OCI-LY3 (cell line): ENCODE data around the gene NRP1.

Source experiments
- EZH2phosphoT487 ChIP-seq: fragments of 200-600 bp; shearing (Covaris generic); IDR thresholded peaks from 2 replicates; pipeline ENCODE4 v1.6.1; 2018; ENCODE audit warnings: antibody characterized with exemption, mixed run types, low read depth
- TF ChIP-seq, protein P1 (sequence below): fragments of 200-600, 300-600 bp; sonication (generic); IDR thresholded peaks from 2 replicates; pipeline ENCODE4 v1.5.1; 2014; ENCODE audit warnings: antibody characterized with exemption, low read length, low read depth

DNA sequence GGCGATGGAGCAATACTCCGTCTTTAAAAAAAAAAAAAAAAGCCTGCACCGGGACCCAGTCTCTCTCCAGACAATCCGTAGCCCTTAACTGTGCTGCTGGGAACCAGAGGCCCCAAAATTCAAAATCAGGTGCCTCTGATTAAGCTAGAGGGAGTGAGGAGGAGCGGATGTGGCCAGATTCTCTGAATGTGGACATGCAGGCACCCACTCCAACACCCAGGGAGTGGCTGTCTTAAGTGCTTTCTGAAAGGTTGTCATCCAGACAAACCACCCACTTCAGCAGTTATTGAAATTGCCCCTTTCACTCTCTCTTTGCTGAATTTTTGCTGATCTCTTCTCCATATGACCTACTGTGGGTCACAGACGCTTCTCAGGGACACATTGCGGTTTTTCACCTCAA, 14.2 kb downstream of the NRP1 start:
- TF ChIP-seq, protein P1, sequence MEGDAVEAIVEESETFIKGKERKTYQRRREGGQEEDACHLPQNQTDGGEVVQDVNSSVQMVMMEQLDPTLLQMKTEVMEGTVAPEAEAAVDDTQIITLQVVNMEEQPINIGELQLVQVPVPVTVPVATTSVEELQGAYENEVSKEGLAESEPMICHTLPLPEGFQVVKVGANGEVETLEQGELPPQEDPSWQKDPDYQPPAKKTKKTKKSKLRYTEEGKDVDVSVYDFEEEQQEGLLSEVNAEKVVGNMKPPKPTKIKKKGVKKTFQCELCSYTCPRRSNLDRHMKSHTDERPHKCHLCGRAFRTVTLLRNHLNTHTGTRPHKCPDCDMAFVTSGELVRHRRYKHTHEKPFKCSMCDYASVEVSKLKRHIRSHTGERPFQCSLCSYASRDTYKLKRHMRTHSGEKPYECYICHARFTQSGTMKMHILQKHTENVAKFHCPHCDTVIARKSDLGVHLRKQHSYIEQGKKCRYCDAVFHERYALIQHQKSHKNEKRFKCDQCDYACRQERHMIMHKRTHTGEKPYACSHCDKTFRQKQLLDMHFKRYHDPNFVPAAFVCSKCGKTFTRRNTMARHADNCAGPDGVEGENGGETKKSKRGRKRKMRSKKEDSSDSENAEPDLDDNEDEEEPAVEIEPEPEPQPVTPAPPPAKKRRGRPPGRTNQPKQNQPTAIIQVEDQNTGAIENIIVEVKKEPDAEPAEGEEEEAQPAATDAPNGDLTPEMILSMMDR = no peak
- TF ChIP-seq EZH2phosphoT487 = no peak
